ENCODE measurements around the gene SOX5. TPM values are rescaled to one million over a fixed set of nuclear protein-coding genes. Genes with fewer than 3 reads are reported as not detected.

Gene SOX5
- total RNA-seq, 5 donors from 2014 or later (not counting 1 experiment from before 2014, with no cell fraction given), result 0.10 to 1.1 (median 0.39) TPM; not detected in 1

- H3K27ac Mint-ChIP-seq, result no peak overlapping the region
Observed at GRCh38 chr12:23556661-23557060, 392.8 kb downstream of the SOX5 start.

DNA sequence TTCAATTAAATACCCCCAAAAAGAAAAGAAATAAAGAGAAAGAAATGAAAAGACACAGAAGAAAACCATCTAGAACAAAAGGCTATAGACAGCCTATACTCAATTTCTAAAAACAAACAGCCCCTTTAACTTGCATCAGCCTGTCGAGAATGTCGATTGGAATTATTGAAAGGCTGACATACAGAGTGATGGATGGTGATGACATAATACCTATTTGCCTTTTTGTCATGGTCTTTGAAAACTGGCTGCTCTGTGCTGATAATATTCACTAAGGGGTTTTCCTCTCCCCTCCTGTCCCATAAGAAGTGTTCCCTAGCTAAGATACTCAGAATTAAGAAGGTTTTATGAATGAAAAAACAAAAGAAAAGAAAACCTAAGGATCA is 393.7 kb downstream of the SOX5 start:
- no peaks in the 10 kb centered on the region for H3K9me3 ChIP-seq
- H3K27me3 ChIP-seq (replicated peaks in 1 of 2; ENCODE audit: control insufficient read depth in 2 of 2, extremely low read depth in 1 of 2, insufficient read depth in 2 of 2, low read length in 1 of 2), result no peaks in the 10 kb centered on the region
- Mint-ChIP-seq H3K27ac (no peak overlapping the region), H3K4me1 (no peaks in the 10 kb centered on the region), H3K4me3 (no peak overlapping the region), H3K27me3 (no peaks in the 10 kb centered on the region), H3K36me3 (no peaks in the 10 kb centered on the region), H3K9me3 (peaks cover 0 to 6% (median 0%) of the 10 kb centered on the region in 3 donors)
- no peaks in the 10 kb centered on the region for H3K36me3 ChIP-seq (ENCODE audit: control insufficient read depth in 2 of 2, extremely low read depth in 1 of 2, insufficient read depth in 1 of 2, low read length in 1 of 2)
- WGBS (ENCODE audit: insufficient coverage), result no CpG with 5 or more reads among the region's 2 CpGs
- DNase-seq (no peak), ATAC-seq (replicated peaks in 1 of 4) (no peak)
- H3K4me1 ChIP-seq (ENCODE audit: control insufficient read depth in 1 of 2, extremely low read depth in 1 of 2, insufficient read depth in 2 of 2, low read length in 2 of 2), result no peaks in the 10 kb centered on the region
- no peak overlapping the region for H3K27ac ChIP-seq (ENCODE audit: low read length)
- no peak overlapping the region for H3K4me3 ChIP-seq (ENCODE audit: control insufficient read depth in 1 of 2, extremely low read depth in 1 of 2, low read length in 1 of 2)
- POLR2A ChIA-PET, result interaction anchor here in 1 of 2 donors (0.6 kb wide), 1 partner anchor 1320 kb away, joined by 4 read pairs; no protein-coding TSS in a partner anchor
- CTCF ChIA-PET, result no interaction called here

More at GRCh38 chr12:23556661-23557060, 392.8 kb downstream of the SOX5 start:
- Histone ChIP-seq H3K27ac (ENCODE audit: low read length) (no peak overlapping the region), H3K4me3 (ENCODE audit: control insufficient read depth in 1 of 2, extremely low read depth in 1 of 2, low read length in 1 of 2) (no peak overlapping the region), H3K27me3 (replicated peaks in 1 of 2; ENCODE audit: control insufficient read depth in 2 of 2, extremely low read depth in 1 of 2, insufficient read depth in 2 of 2, low read length in 1 of 2) (no peaks in the 10 kb centered on the region), H3K36me3 (ENCODE audit: control insufficient read depth in 2 of 2, extremely low read depth in 1 of 2, insufficient read depth in 1 of 2, low read length in 1 of 2) (no peaks in the 10 kb centered on the region), H3K4me1 (ENCODE audit: control insufficient read depth in 1 of 2, extremely low read depth in 1 of 2, insufficient read depth in 2 of 2, low read length in 2 of 2) (no peaks in the 10 kb centered on the region), H3K9me3 (no peaks in the 10 kb centered on the region)
- ATAC-seq (replicated peaks in 1 of 4) (no peak), DNase-seq (no peak)
- H3K4me3 Mint-ChIP-seq, result no peak overlapping the region
- H3K36me3 Mint-ChIP-seq, result no peaks in the 10 kb centered on the region
- no peaks in the 10 kb centered on the region for H3K27me3 Mint-ChIP-seq
- POLR2A ChIA-PET, result no interaction called here
- H3K4me1 Mint-ChIP-seq, result no peaks in the 10 kb centered on the region
- no CpG with 5 or more reads among the region's 5 CpGs for WGBS (ENCODE audit: insufficient coverage)
- CTCF ChIA-PET, result no interaction called here
- peaks cover 0 to 3% (median 0%) of the 10 kb centered on the region in 3 donors for H3K9me3 Mint-ChIP-seq

GRCh38 chr12:23555180-23555824 is 394.2 kb downstream of the SOX5 start:
- no peak for ATAC-seq (replicated peaks in 1 of 4)

DNA sequence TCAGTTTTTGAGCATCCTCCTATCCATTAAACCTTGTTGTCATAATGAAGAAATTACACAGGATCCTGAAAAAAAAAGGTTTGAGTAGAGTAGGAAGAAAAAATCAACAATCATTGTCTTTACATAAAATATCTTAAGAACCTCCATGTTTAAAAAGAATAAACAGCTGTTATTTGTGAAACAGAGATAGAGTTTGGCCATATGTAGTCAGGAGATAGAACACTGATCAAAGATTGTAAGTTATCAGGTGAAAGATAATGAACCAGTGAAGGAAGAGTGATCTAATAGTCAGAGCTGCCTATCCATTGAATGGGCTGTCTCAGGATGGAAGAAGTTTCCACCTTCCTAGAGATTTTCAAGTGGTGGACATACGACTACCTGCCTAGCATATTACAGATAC is 397.1 kb downstream of the SOX5 start:
- WGBS (ENCODE audit: insufficient coverage), result no CpG with 5 or more reads among the region's 1 CpG
- H3K27ac Mint-ChIP-seq, result no peak overlapping the region

More at GRCh38 chr12:23555180-23555824, 394.2 kb downstream of the SOX5 start:
- H3K9me3 ChIP-seq, result no peaks in the 10 kb centered on the region
- H3K4me1 Mint-ChIP-seq, result no peaks in the 10 kb centered on the region
- no peaks in the 10 kb centered on the region for H3K27me3 Mint-ChIP-seq
- CTCF ChIA-PET, result no interaction called here
- H3K27ac Mint-ChIP-seq, result no peak overlapping the region
- no peaks in the 10 kb centered on the region for H3K36me3 Mint-ChIP-seq
- no peak overlapping the region for H3K4me3 ChIP-seq (ENCODE audit: control insufficient read depth in 1 of 2, extremely low read depth in 1 of 2, low read length in 1 of 2)
- H3K27me3 ChIP-seq (replicated peaks in 1 of 2; ENCODE audit: control insufficient read depth in 2 of 2, extremely low read depth in 1 of 2, insufficient read depth in 2 of 2, low read length in 1 of 2), result no peaks in the 10 kb centered on the region
- no peaks in the 10 kb centered on the region for H3K36me3 ChIP-seq (ENCODE audit: control insufficient read depth in 2 of 2, extremely low read depth in 1 of 2, insufficient read depth in 1 of 2, low read length in 1 of 2)
- DNase-seq, result no peak
- H3K9me3 Mint-ChIP-seq, result peaks cover 0 to 7% (median 0%) of the 10 kb centered on the region in 3 donors
- POLR2A ChIA-PET, result interaction anchor here in 1 of 2 donors (0.5 to 0.6 kb wide), 2 partner anchors 63 to 1321 kb away, joined by 4 read pairs; no protein-coding TSS in a partner anchor
- no peak overlapping the region for H3K27ac ChIP-seq (ENCODE audit: low read length)
- no peak overlapping the region for H3K4me3 Mint-ChIP-seq
- no peaks in the 10 kb centered on the region for H3K4me1 ChIP-seq (ENCODE audit: control insufficient read depth in 1 of 2, extremely low read depth in 1 of 2, insufficient read depth in 2 of 2, low read length in 2 of 2)
- 35% methylated on average over 2 of the region's 4 CpGs for WGBS (ENCODE audit: insufficient coverage)

DNA sequence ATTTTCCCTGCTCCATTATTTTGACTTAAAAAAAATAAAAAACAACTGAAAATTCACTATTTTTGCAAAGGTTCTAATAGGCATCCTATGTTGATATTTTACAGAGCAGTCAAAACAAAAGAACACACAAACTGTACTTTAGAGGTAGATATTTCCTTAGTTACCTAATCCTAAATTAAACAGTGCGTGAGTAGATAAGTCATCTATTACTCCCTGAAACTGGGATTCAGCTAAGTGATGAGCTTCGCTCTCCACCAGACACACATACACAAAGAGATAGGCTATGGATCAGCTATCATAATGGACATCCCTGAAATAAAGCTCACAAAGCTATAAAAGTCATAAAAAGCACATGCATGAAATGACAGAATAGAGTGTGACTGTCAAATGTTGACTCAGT is 398.7 kb downstream of the SOX5 start:
- H3K36me3 Mint-ChIP-seq, result no peaks in the 10 kb centered on the region
- ATAC-seq (replicated peaks in 1 of 4) (no peak), DNase-seq (no peak)
- no peaks in the 10 kb centered on the region for H3K4me1 Mint-ChIP-seq
- POLR2A ChIA-PET, result no interaction called here
- WGBS (ENCODE audit: insufficient coverage), result no CpG with 5 or more reads among the region's 2 CpGs
- Histone ChIP-seq H3K4me3 (ENCODE audit: control insufficient read depth in 1 of 2, extremely low read depth in 1 of 2, low read length in 1 of 2) (no peak overlapping the region), H3K36me3 (ENCODE audit: control insufficient read depth in 2 of 2, extremely low read depth in 1 of 2, insufficient read depth in 1 of 2, low read length in 1 of 2) (no peaks in the 10 kb centered on the region), H3K27me3 (replicated peaks in 1 of 2; ENCODE audit: control insufficient read depth in 2 of 2, extremely low read depth in 1 of 2, insufficient read depth in 2 of 2, low read length in 1 of 2) (no peaks in the 10 kb centered on the region), H3K9me3 (no peaks in the 10 kb centered on the region), H3K4me1 (ENCODE audit: control insufficient read depth in 1 of 2, extremely low read depth in 1 of 2, insufficient read depth in 2 of 2, low read length in 2 of 2) (no peaks in the 10 kb centered on the region), H3K27ac (ENCODE audit: low read length) (no peak overlapping the region)
- H3K27ac Mint-ChIP-seq, result no peak overlapping the region
- CTCF ChIA-PET, result no interaction called here
- H3K9me3 Mint-ChIP-seq, result peaks cover 0 to 7% (median 0%) of the 10 kb centered on the region in 3 donors
- H3K27me3 Mint-ChIP-seq, result no peaks in the 10 kb centered on the region
- no peak overlapping the region for H3K4me3 Mint-ChIP-seq

More for the DNA sequence above, 397.1 kb downstream of the SOX5 start:
- H3K4me1 Mint-ChIP-seq, result no peaks in the 10 kb centered on the region
- ChIA-PET CTCF (no interaction called here), POLR2A (no interaction called here)
- Histone ChIP-seq H3K27ac (ENCODE audit: low read length) (no peak overlapping the region), H3K9me3 (no peaks in the 10 kb centered on the region), H3K36me3 (ENCODE audit: control insufficient read depth in 2 of 2, extremely low read depth in 1 of 2, insufficient read depth in 1 of 2, low read length in 1 of 2) (no peaks in the 10 kb centered on the region), H3K27me3 (replicated peaks in 1 of 2; ENCODE audit: control insufficient read depth in 2 of 2, extremely low read depth in 1 of 2, insufficient read depth in 2 of 2, low read length in 1 of 2) (no peaks in the 10 kb centered on the region), H3K4me1 (ENCODE audit: control insufficient read depth in 1 of 2, extremely low read depth in 1 of 2, insufficient read depth in 2 of 2, low read length in 2 of 2) (no peaks in the 10 kb centered on the region), H3K4me3 (ENCODE audit: control insufficient read depth in 1 of 2, extremely low read depth in 1 of 2, low read length in 1 of 2) (no peak overlapping the region)
- no peak overlapping the region for H3K4me3 Mint-ChIP-seq
- no peaks in the 10 kb centered on the region for H3K36me3 Mint-ChIP-seq
- peaks cover 0 to 7% (median 0%) of the 10 kb centered on the region in 3 donors for H3K9me3 Mint-ChIP-seq
- ATAC-seq (replicated peaks in 1 of 4) (no peak), DNase-seq (no peak)
- H3K27me3 Mint-ChIP-seq, result no peaks in the 10 kb centered on the region

DNA sequence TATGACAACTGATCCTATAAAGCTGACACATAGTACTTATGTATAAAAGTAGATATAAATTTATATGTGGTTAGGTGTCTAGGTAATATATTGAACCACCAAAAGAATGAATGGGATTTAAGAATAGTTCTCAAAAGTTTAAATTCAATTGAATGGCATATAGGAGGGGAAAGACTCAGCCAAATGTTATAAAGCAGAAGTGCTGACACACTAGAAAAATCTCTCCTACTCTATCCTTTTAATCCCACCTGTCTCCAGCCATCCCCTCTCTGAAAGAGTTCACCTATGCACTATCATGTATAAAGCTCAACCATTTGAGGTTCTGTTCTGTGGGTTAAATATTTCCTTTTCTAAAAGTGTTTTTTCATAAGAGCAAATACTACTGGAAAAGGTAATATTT is 400.7 kb downstream of the SOX5 start:
- Histone ChIP-seq H3K27me3 (replicated peaks in 1 of 2; ENCODE audit: control insufficient read depth in 2 of 2, extremely low read depth in 1 of 2, insufficient read depth in 2 of 2, low read length in 1 of 2) (no peaks in the 10 kb centered on the region), H3K27ac (ENCODE audit: low read length) (no peak overlapping the region), H3K9me3 (no peaks in the 10 kb centered on the region), H3K4me3 (ENCODE audit: control insufficient read depth in 1 of 2, extremely low read depth in 1 of 2, low read length in 1 of 2) (no peak overlapping the region), H3K36me3 (ENCODE audit: control insufficient read depth in 2 of 2, extremely low read depth in 1 of 2, insufficient read depth in 1 of 2, low read length in 1 of 2) (no peaks in the 10 kb centered on the region), H3K4me1 (ENCODE audit: control insufficient read depth in 1 of 2, extremely low read depth in 1 of 2, insufficient read depth in 2 of 2, low read length in 2 of 2) (no peaks in the 10 kb centered on the region)
- Mint-ChIP-seq H3K36me3 (no peaks in the 10 kb centered on the region), H3K4me3 (no peak overlapping the region), H3K27me3 (no peaks in the 10 kb centered on the region), H3K27ac (no peak overlapping the region), H3K4me1 (no peaks in the 10 kb centered on the region), H3K9me3 (peaks cover 0 to 9% (median 0%) of the 10 kb centered on the region in 3 donors)
- ChIA-PET CTCF (no interaction called here), POLR2A (no interaction called here)
- ATAC-seq (replicated peaks in 1 of 4) (no peak), DNase-seq (no peak)
